Prostate gland (tissue), 2 donors: ENCODE measurements around the gene ATG7. TPM values are rescaled to one million over a fixed set of nuclear protein-coding genes. Genes with fewer than 3 reads are reported as not detected.
"Not testable (repeated sequence)": the region's sequence is repeated elsewhere in the genome, so short reads cannot be mapped to it uniquely, and the experiment has no call there.

Experiments
- DNase-seq: peaks from one replicate; pipeline ENCODE4 v3.0.0-alpha.2; 2019; ENCODE audit warnings: low spot score
- H3K27ac ChIP-seq, 2 donors: fragments of 200-600 bp; sonication (generic); 2 replicates each; pipeline ENCODE4 v1.5.1; 2017 to 2019
- H3K27me3 ChIP-seq: fragments of 200-600 bp; sonication (generic); replicated peaks from 2 replicates; pipeline ENCODE4 v1.5.1; 2019; ENCODE audit not compliant: insufficient read depth
- H3K36me3 ChIP-seq, 2 donors: fragments of 200-600 bp; sonication (generic); 1 replicate in 1 of 2; 2 replicates in 1 of 2; pipeline versions ENCODE4 v1.5.1 to v1.8.1; 2017 to 2019
- H3K4me1 ChIP-seq: fragments of 200-600 bp; sonication (generic); replicated peaks from 2 replicates; pipeline ENCODE4 v1.5.1; 2019
- H3K4me3 ChIP-seq, 2 donors: fragments of 200-600 bp; sonication (generic); 2 replicates each; pipeline ENCODE4 v1.5.1; 2017 to 2019
- H3K9me3 ChIP-seq: fragments of 200-600 bp; sonication (generic); 2 replicates; pipeline ENCODE4 v1.5.1; 2017
- POLR2A ChIP-seq: fragments of 450-650 bp; IDR thresholded peaks from one replicate; pipeline ENCODE4 v1.6.1; 2016; ENCODE audit warnings: antibody characterized with exemption, mild to moderate bottlenecking
- POLR2AphosphoS5 ChIP-seq: sonication (generic); formaldehyde crosslinking; IDR thresholded peaks from one replicate; pipeline ENCODE4 v1.6.1; 2017; ENCODE audit warnings: antibody characterized with exemption
- WGBS: methylation state at CpG from one replicate; pipeline ENCODE4 v1.1.5; 2018; 5-methylcytosine and 5-hydroxymethylcytosine counted together
- intact Hi-C: fragments of 100-400 bp; cut with DNase I; formaldehyde crosslinking; loops from one replicate; pipeline ENCODE4 v1.14.2; 2022
- total RNA-seq, 2 donors: library from RNA; depleted of rRNA; stranded (reverse); fragments of >200 nt; gene quantifications; one replicate each; pipeline ENCODE4 v1.1.0, GENCODE V29; 2016
- TF ChIP-seq, protein P1 (sequence below), 4 experiments: fragments of 200-600 bp in 2 of 4; fragments of 450-650 bp in 2 of 4; sonication (generic) in 2 of 4; IDR thresholded peaks; 1 replicate in 3 of 4; 2 replicates in 1 of 4; pipeline ENCODE4 v1.5.1; 2016 to 2019; ENCODE audit warnings: antibody characterized with exemption in 4 of 4, mild to moderate bottlenecking in 2 of 4, moderate library complexity in 2 of 4

Gene ATG7
- total RNA-seq, 2 donors from 2014 or later = 25.2 to 66.5 TPM

DNA sequence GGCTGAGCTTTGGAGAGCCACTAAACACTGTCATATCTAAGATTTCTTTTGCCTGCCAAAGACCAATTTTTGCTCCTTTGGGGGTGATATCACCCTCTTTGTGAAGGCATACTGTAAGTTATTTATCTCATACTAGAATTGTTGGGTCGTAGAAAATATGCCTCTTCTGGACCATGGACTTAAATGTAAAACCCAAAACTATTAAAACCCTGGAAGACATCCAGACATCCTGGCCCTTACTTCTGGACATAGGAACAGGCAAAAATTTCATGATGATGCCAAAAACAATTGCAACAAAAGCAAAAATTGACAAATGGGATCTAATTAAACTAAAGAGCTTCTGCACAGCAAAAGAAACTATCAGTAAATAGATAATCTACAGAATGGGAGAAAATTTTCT, 172.2 kb downstream of the ATG7 start:
- WGBS = 81% methylated on average over 1 of the region's 1 CpG
- Histone ChIP-seq H3K4me1 (no peaks in the 10 kb centered on the region), H3K4me3 (no peak overlapping the region), H3K27ac (no peak overlapping the region), H3K27me3 (no peaks in the 10 kb centered on the region), H3K9me3 (no peaks in the 10 kb centered on the region), H3K36me3 (no peaks in the 10 kb centered on the region)
- TF ChIP-seq POLR2A (no peak), POLR2AphosphoS5 (no peak)
- TF ChIP-seq, protein P1, sequence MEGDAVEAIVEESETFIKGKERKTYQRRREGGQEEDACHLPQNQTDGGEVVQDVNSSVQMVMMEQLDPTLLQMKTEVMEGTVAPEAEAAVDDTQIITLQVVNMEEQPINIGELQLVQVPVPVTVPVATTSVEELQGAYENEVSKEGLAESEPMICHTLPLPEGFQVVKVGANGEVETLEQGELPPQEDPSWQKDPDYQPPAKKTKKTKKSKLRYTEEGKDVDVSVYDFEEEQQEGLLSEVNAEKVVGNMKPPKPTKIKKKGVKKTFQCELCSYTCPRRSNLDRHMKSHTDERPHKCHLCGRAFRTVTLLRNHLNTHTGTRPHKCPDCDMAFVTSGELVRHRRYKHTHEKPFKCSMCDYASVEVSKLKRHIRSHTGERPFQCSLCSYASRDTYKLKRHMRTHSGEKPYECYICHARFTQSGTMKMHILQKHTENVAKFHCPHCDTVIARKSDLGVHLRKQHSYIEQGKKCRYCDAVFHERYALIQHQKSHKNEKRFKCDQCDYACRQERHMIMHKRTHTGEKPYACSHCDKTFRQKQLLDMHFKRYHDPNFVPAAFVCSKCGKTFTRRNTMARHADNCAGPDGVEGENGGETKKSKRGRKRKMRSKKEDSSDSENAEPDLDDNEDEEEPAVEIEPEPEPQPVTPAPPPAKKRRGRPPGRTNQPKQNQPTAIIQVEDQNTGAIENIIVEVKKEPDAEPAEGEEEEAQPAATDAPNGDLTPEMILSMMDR (IDR thresholded peaks at IDR 0.05) = no peak
- intact Hi-C loops = no loop called here
- no peak for DNase-seq

DNA sequence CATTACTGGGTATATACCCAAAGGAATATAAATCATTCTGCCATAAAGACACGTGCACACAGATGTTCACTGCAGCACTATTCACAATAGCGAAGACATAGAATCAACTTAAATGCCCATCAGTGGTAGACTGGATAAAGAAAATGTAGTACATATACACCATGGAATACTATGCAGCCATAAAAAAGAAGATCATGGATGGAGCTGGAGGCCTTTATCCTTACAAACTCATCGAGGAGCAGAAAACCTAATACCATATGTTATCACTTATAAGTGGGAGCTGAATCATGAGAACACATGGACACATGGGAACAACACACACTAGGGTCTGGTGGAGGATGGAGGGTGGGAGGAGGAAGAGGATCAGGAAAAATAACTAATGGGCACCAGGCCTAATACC, 173.0 kb downstream of the ATG7 start:
- H3K4me1 ChIP-seq, DNase-seq, H3K36me3 ChIP-seq, H3K27ac ChIP-seq, H3K9me3 ChIP-seq, intact Hi-C loops, H3K27me3 ChIP-seq, H3K4me3 ChIP-seq: not testable (repeated sequence)
- WGBS = 95% methylated on average over 3 of the region's 3 CpGs

DNA sequence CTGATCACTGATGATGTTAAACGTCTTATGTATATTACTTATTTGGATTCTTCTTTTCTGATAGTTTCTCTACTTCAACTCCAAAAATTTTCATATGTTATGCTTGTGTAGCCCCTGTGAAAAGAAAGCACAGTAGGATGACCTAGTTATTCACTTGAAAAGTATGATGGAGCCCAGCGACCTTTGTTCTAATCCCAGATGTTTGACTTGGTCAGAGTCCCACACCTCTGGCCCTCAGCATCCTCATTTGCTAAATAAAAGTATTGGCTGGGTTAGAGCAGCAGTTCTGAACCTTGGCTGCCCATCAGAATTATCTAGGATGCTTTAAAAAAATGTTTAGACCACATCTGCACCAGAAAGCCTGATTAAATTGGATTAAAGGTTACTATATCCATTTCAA, 173.7 kb downstream of the ATG7 start:
- Histone ChIP-seq H3K4me1 (no peaks in the 10 kb centered on the region), H3K27me3 (no peaks in the 10 kb centered on the region), H3K27ac (no peak overlapping the region), H3K36me3 (no peaks in the 10 kb centered on the region), H3K9me3 (no peaks in the 10 kb centered on the region), H3K4me3 (no peak overlapping the region)
- TF ChIP-seq POLR2A (no peak), POLR2AphosphoS5 (no peak)
- TF ChIP-seq, protein P1 (IDR thresholded peaks at IDR 0.05) = no peak
- no peak for DNase-seq
- 55% methylated on average over 2 of the region's 2 CpGs for WGBS
- intact Hi-C loops = no loop called here

DNA sequence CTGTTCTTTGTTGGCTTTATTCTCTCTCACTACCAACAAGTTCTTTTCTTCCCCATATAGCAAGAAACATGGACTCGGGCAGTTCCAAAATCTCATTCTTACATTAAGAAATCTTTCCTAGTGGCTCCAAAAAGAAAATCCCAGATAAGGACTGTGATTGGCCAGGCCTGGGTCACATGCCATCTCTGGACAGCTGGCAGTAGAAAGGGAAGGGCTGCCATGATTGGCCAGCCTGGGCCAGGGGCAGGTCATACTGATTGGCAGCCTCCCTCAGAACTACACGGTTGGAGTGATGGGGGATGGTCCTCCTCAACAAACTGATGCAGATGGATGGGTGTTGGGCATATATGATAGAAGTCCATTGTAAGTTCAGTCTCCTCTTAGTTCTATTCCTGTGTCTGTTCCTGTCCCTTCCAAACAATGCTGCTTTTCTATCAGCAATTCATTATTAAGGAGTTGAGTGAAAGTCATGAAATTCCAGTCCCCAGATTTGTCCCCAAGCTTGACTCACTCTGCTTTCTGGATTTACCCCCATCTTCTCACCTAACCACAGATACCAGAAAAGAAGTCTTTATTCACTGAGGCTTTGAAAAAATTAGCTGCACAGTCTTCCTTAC, 175.5 kb downstream of the ATG7 start:
- 49% methylated on average over 2 of the region's 2 CpGs for WGBS

DNA sequence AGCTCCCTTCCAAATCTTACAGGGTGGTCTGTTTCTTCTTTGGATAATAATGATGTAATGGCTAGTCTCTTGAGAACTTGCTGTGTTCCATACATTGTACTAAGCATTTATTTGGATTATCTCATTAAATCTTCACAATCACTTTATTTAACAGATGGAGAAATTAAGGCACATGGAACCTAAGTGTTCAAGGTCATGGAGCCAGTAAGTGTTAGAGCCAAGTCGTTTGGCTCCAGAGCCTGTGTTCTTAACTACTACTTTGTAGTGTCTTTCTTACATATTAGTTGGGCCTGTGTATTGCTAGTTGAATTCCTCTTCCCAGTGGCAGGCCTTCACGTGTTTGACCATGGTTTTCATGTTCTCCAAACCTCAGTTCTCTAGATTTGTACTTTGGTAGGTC, 177.8 kb downstream of the ATG7 start:
- intact Hi-C loops = no loop called here
- no peaks in the 10 kb centered on the region for H3K27me3 ChIP-seq
- TF ChIP-seq POLR2A = no peak
- no peaks in the 10 kb centered on the region for H3K4me1 ChIP-seq
- H3K9me3 ChIP-seq = no peaks in the 10 kb centered on the region
- no peak overlapping the region for H3K4me3 ChIP-seq
- no peaks in the 10 kb centered on the region for H3K36me3 ChIP-seq
- H3K27ac ChIP-seq = no peak overlapping the region
- no peak for DNase-seq
- WGBS = 89% methylated on average over 2 of the region's 2 CpGs

More for the DNA sequence above, 175.5 kb downstream of the ATG7 start:
- no peaks in the 10 kb centered on the region for H3K36me3 ChIP-seq
- TF ChIP-seq POLR2AphosphoS5 (no peak), POLR2A (no peak)
- TF ChIP-seq, protein P1 (IDR thresholded peaks at IDR 0.05) = no peak
- no peak for DNase-seq
- no peak overlapping the region for H3K27ac ChIP-seq
- intact Hi-C loops = no loop called here
- no peak overlapping the region for H3K4me3 ChIP-seq
- no peaks in the 10 kb centered on the region for H3K27me3 ChIP-seq
- H3K9me3 ChIP-seq = no peaks in the 10 kb centered on the region
- H3K4me1 ChIP-seq = no peaks in the 10 kb centered on the region

DNA sequence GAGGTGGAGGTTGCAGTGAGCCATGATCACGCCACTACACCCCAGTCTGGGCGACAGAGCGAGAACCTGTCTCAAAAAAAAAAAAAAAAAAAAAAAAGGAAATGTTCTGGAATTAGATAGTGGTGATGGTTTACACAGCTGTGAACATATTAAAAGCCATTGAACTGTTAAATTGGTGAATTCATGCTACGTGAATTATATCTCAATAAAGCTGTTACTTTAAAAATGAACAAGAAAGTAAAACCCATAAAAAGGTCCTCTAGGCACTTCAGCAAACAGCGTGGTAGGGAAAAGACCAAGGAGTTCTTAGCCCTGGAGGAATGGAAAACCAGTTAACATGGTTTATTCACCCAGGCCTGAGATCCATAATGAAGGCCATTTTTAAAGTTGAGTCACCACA, 180.1 kb downstream of the ATG7 start:
- TF ChIP-seq, protein P1 (IDR thresholded peaks at IDR 0.05) = no peak
- TF ChIP-seq POLR2A (no peak), POLR2AphosphoS5 (no peak)
- WGBS = 76% methylated on average over 5 of the region's 5 CpGs
- Histone ChIP-seq H3K36me3 (no peaks in the 10 kb centered on the region), H3K4me1 (no peaks in the 10 kb centered on the region), H3K4me3 (no peak overlapping the region), H3K9me3 (no peaks in the 10 kb centered on the region), H3K27me3 (no peaks in the 10 kb centered on the region), H3K27ac (no peak overlapping the region)
- no peak for DNase-seq
- intact Hi-C loops = no loop called here
